Measurements from ENCODE around the gene GARIN5A.

The GARIN5A gene

GRCh38 chr19:50434525-50434924 is 42.1 kb downstream of the GARIN5A start:
- DNase-seq (ENCODE audit: low read depth in 2 of 2), result no peak

DNA sequence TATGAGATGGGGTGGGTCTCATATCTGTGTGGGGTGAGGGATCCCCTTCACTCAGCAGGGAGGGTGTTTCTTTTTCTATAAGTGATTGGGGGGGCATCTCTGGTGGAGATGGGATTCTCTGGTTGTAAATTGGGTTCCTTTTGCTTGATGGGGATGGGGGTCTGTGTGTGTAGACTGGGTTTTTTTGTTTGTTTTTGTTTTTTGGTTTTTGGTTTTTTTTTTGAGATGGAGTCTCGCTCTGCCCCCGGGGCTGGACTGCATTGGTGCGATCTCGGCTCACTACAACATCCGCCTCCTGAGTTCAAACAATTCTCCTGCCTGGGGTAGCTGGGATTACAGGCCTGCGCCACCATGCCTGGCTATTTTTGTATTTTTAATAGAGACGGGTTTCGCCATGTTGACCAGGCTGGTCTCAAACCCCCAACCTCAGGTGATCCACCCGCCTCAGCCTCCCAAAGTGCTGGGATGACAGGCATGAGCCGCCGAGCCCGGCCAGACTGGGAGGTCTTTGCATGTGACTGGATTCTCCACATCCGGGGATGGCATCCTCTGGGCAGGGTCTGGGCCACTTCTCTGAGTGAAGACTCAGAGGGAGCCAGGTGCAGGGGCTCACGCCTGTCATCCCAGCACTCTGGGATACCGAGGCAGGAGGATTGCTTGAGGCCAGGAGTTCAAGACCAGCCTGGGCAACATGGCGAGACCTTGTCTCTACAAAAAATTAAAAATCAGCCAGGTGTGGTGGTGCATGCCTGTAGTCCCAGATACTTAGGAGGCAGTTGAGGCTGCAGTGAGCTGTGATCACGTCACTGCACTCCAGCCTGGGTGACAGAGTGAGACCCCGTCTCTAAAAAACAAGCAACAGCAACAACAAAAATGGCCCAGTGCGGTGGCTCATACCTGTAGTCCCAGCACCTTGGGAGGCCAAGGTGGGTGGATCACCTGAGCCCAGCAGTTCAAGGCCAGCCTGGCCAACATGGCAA is 43.2 kb downstream of the GARIN5A start:
- DNase-seq (ENCODE audit: low read depth in 2 of 2), result no peak

GRCh38 chr19:50432221-50433028 is 44.2 kb downstream of the GARIN5A start, which contains the start of gene MYBPC2:
TSS of gene MYBPC2 (plus strand) at chr19:50432892. CDS start at chr19:50432954, 62 bp downstream.
- no peak for DNase-seq (ENCODE audit: low read depth in 2 of 2)

DNA sequence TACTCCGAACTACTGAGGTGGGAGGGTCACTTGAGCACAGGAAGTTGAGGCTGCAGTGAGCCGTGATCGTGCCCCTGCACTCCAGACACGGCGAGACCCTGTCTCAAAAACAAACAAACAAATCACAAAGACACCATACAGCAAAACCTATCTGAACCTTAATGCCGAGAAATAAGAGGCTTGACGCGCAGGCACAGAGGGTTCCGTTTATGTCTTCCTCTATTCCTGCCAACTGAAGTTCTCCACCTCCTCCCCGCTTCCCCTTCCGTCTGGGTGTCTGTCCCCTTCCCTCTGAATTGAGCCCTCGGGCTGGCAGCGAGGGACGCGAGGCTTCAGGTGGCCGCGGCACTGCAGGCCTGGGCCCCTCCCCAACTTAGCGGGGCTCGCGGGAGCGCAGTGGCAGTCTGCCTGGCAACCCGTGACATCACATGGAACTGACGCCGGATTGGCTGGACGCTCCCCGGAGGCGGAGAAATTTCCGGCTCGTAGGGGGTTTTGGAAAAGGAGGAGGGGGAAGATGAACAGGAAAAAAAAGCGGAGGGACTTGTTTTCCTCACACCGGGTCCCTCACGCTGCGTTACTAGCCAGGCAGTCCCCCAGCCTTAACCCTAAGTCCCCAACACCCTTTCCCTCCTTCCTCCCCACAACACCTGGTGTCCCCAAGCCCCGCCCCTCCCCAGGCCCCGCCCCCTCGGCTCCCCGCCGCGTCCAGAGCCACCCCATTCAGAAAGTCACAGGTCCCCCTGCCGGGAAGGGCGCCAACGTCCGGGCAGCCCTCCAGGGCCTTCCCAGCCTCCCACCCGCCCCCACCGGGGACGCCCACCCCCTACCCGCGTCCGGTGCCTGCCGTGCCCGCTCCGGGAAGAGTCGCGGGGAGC is 45.1 kb downstream of the GARIN5A start:
- peak; percentile 51 to 70 for DNase-seq (ENCODE audit: low read depth in 2 of 2)

GRCh38 chr19:50430888-50431342 is 45.7 kb downstream of the GARIN5A start:
- no peak for DNase-seq (ENCODE audit: low read depth in 2 of 2)

DNA sequence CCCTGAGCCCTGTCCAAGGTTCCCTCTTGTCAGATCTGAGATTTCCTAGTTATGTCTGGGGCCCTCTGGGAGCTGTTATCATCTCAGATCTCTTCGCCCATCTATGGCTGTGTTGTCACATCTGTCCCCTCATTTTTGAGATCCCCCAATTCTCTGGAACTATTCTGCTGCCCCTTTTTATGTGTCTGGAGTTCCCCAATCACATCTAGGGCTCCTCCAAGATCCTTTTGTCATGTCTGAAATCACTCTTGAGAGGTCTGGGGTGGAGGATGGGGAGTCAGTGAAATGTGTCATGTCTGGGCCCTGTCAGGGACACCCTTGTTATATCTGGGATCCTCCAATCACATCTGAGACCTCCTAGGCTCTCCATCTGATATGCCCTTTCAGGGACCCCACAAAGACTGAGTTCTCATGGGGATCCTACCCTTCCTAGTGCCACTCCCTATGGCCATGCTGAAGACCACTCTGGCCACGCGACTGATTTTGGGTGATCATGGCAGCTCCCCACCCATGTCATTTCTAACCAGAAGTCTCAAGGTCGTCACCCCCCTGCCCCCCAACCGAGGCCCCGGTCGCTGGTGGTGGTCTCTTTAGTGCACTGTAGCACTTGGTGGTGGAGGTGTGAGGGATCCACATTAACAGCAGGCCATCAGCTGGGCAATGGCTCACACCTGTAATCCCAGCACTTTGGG is 47.7 kb downstream of the GARIN5A start:
- no peak for DNase-seq (ENCODE audit: low read depth in 2 of 2)

GRCh38 chr19:50427997-50428425 is 48.6 kb downstream of the GARIN5A start:
- DNase-seq (ENCODE audit: low read depth in 2 of 2), result no peak

DNA sequence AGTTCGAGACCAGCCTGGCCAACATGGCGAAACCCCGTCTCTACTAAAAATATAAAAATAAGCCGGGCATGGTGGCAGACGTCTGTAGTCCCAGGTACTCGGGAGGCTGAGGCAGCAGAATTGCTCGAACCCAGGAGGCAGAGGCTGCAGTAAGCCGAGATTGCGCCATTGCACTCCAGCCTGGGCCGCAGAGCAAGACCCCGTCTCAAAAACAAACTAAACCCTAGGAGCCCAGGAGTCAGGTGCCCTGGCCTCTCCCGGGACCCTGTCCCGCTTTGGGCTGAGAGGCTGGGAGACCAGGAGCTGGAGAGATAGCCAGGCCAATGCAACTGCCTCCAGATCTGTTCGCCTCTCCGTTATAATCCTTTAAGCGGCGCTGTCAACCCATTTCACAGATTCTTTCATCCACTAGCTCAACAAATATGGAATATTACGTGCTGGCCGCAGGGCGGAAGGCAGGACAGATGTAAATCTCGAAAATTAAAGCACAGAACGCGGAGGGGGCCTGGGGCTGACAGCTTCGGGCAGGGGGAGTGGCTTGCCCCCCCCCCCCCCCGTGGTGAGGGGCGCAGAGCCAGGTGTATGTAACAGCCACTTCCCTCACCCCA is 49.2 kb downstream of the GARIN5A start:
- DNase-seq (ENCODE audit: low read depth in 2 of 2), result no peak

GRCh38 chr19:50425581-50425980 is 51.1 kb downstream of the GARIN5A start:
- DNase-seq (ENCODE audit: low read depth in 2 of 2), result no peak

DNA sequence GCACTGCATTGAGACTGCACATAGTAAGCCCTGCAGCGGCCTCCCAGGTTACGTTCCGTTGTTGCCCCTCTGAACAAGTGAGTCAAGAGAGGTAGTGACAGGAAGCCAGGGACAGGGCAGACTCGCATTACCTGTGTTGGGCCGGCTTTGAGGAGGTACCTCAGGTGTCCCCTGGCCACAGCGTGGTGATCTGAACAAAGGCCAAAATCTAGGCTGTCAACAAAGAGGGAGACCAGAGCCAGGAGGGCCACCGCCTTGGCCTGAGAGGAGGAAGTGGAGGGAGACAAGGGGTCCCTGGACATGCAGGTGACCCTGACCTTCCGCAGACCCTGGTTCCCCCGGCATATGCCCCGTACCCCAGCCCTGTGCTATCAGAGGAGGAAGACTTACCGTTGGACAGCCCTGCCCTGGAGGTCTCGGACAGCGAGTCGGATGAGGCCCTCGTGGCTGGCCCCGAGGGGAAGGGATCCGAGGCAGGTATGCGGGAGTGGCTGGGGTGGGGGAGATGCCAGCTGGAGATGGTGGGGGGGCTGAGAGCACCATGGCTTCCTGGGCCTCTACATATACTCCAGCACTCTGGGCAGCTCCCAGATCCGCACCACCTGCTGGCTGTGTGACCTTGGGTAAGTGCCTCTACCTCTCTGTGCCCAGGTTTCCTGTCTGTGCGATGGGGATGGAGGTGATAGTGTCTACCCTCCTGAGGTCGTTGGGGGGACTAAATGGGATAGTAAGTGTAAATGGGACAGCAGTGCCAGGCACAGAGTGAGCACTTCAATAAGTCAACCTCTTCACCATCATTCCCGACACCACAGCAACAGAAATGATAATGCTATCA is 53.2 kb downstream of the GARIN5A start:
- no peak for DNase-seq (ENCODE audit: low read depth in 2 of 2)

DNA sequence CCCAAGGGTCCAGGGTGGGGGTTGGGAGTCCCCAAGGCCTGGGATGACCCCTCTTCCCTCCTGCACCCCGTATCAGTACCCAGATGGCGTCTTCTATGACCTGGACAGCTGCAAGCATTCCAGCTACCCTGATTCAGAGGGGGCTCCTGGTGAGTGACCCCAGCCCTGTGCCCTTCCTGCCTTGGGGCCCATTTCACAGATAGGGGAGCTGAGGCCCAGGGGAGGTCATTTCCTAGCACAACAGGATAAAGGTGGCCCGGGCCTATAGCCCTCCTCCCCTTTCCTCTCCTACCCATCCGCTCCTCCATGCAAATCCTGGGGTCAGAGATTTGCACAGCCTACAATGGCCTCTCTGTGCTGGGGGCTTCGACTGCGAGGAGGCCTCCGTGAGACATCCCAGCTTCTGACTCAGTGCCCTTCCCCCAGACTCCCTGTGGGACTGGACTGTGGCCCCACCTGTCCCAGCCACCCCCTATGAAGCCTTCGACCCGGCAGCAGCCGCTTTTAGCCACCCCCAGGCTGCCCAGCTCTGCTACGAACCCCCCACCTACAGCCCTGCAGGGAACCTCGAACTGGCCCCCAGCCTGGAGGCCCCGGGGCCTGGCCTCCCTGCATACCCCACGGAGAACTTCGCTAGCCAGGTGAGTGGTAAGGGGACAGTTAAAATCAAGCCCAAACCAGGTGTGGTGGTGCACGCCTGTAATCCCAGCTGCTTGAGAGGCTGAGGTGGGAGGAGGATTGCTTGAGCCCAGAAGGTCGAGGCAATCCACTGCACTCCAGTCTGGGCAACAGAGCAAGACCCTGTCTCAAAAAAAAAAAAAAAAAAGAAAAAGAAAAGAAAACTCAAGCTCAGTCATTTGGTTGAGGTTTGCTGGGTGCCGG is 54.0 kb downstream of the GARIN5A start:
- DNase-seq (ENCODE audit: low read depth in 2 of 2), result no peak

DNA sequence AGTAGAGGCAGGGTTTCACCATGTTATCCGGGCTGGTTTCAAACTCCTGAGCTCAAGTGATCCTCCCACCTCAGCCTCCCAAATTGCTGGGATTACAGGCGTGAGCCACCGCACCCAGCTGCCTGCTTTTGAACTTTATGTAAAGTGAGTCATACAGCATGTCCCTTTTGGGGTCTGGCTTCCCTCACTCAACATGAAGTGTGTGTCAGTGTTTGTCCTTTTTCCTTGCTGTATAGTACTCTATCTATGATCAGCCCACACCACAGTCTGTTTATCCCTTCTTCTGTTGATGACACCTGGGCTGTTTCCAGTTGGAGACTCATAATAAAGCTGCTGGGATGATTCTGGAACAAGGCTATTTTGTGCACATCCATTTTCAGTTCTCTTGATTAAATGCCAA is 55.8 kb downstream of the GARIN5A start:
- DNase-seq (ENCODE audit: low read depth in 2 of 2), result no peak

DNA sequence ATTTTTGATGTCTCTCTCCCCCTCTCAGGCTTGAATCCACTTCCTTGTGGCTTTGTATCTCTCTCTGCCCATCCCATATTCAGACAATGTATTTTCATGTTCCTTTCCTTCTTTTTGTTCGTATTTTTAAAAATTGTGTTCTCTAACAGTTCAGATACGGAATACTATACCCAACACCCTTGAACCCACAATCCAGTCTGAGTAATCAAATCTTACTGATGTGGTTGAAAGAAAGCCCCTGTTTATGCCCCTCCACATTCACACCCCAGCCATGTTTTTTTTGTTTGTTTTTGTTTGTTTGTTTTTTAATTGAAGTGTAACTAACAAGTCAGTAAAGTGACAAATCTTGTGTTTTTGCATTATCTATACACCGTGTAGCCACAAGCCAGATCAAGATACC is 56.5 kb downstream of the GARIN5A start:
- no peak for DNase-seq (ENCODE audit: low read depth in 2 of 2)

DNA sequence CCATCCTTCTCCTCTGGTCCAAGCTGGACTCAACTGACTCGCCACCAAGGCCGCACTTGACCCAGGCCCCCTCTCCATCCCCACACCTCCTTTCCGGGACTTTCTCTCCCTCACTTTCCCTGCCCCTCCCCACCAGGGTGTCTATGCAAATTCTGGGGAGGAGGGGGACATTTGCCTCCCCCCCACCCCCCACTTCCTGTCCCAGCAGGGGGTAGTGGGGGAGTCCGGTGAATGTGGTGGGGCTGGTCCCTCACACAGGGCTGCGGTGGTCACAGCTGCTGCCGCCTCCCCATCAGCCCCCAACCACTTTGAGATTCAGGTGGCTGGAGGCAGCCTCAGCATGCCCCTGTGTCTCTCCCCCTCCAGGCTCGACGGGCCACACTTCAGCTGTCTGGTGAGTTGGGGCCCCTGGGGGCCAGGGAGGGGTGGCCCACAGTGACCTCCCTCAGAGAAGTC is 57.0 kb downstream of the GARIN5A start:
- DNase-seq (ENCODE audit: low read depth in 2 of 2), result no peak

- no peak for DNase-seq (ENCODE audit: low read depth in 2 of 2)
These were observed 57.5 kb downstream of the GARIN5A start for GRCh38 chr19:50419022-50419579.

DNA sequence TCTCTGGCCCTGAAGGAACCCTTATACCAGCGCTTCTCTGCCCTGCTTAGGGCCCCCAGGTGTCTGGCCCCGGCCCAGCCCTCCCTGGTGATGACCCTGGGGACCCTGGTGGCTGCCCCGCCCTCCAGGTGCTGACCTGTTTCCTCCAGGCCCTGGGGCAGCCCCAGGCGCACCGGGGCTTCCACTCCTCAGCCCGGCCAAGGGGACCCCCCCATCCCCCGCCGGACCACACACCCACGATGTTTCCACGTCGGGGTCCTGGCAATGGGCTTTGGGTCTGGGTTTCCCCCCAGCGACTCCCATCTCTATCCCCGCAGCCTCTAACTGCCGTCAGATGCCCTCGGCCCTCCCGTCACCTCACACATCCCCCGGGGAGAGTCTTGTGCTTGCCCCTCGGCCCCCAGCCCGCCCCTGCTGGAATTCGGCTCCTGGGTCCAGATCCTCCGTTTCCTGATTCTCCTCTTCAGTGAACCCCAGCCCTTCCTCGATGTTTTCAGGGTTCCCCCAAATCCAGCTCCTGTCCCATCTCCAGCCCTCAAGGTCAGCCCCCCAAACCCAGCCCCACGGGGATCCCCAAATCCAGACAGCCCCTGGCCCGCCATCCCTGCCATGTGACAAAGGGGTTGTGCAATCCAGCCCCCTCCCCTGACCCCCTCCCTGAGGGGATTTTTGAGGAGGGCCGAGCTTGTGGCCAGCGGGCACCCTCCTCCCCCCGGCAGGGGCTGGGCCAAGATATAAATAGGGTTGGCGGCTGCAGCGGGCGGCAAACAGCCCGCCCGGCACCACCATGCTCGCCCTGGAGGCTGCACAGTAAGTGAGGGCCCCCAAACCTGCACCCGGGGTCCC is 58.2 kb downstream of the GARIN5A start, which contains the start of gene SPIB:
Gene SPIB (plus strand): TSS at position 763 of the 846 bp plus-strand sequence. CDS start 25 bp downstream, at position 788.
- no peak for DNase-seq (ENCODE audit: low read depth in 2 of 2)
